PFSK-1 (cell line): Measurements from ENCODE around the gene DGKH.

Source experiments
- POLR2AphosphoS5 ChIP-seq: IDR thresholded peaks from 2 replicates; pipeline ENCODE4 v1.6.1; 2012; ENCODE audit warnings: low read depth, mild to moderate bottlenecking, control low read depth, low read length, moderate library complexity
- REST ChIP-seq, 2 experiments: IDR thresholded peaks; 2 replicates each; pipeline versions ENCODE4 v1.6.1 to v1.8.0; 2011 to 2012; ENCODE audit warnings: low read depth in 2 of 2, low read length in 2 of 2, control low read depth in 1 of 2, inconsistent platforms in 1 of 2, mild to moderate bottlenecking in 1 of 2, moderate library complexity in 1 of 2; ENCODE audit not compliant: insufficient read depth in 1 of 2
- SIN3A ChIP-seq: IDR thresholded peaks from 2 replicates; pipeline ENCODE4 v1.6.1; 2012; ENCODE audit warnings: mild to moderate bottlenecking, low read length, moderate library complexity, borderline replicate concordance; ENCODE audit not compliant: insufficient read depth
- TAF1 ChIP-seq: IDR thresholded peaks from 2 replicates; pipeline ENCODE4 v1.6.1; 2012; ENCODE audit warnings: low read length, control low read depth, borderline replicate concordance; ENCODE audit not compliant: insufficient read depth

GRCh38 chr13:42229287-42229686 lies 180.8 kb downstream of the DGKH start:
- TF ChIP-seq POLR2AphosphoS5 (no peak), REST (IDR thresholded peaks at IDR 0.05; ENCODE audit: insufficient read depth in 1 of 2, low read depth in 2 of 2, low read length in 2 of 2) (no peak), SIN3A (no peak), TAF1 (no peak)
